GM18868 (cell line): ENCODE results near the gene FSIP1.

Experiments
- ATAC-seq: cut with Tn5 transposase; IDR thresholded peaks from one replicate; pipeline ENCODE4 v1.9.1; 2021; ENCODE audit warnings: mild to moderate bottlenecking, moderate library complexity; ENCODE audit not compliant: unreplicated experiment

Gene FSIP1

GRCh38 chr15:39767921-39768320 is 14.7 kb downstream of the FSIP1 start:
- no peak for ATAC-seq

GRCh38 chr15:39761006-39761405 is 21.6 kb downstream of the FSIP1 start:
- no peak for ATAC-seq

- no peak for ATAC-seq
Measured at GRCh38 chr15:39756806-39757522, 25.7 kb downstream of the FSIP1 start.

GRCh38 chr15:39752991-39753390 is 29.6 kb downstream of the FSIP1 start:
- no peak for ATAC-seq

- ATAC-seq, result no peak
Measured at GRCh38 chr15:39752246-39752645, 30.4 kb downstream of the FSIP1 start.

- ATAC-seq, result no peak
Measured at GRCh38 chr15:39748276-39748675, 34.4 kb downstream of the FSIP1 start.

GRCh38 chr15:39747326-39747725 is 35.3 kb downstream of the FSIP1 start:
- no peak for ATAC-seq

GRCh38 chr15:39746714-39747276 is 35.8 kb downstream of the FSIP1 start:
- no peak for ATAC-seq

GRCh38 chr15:39746176-39746575 is 36.5 kb downstream of the FSIP1 start:
- ATAC-seq, result no peak

GRCh38 chr15:39745415-39745814 is 37.2 kb downstream of the FSIP1 start:
- no peak for ATAC-seq

GRCh38 chr15:39744334-39745103 is 38.1 kb downstream of the FSIP1 start:
- ATAC-seq, result no peak

GRCh38 chr15:39743611-39744010 is 39.0 kb downstream of the FSIP1 start:
- no peak for ATAC-seq

- no peak for ATAC-seq
Measured at GRCh38 chr15:39741258-39741657, 41.4 kb downstream of the FSIP1 start.

- ATAC-seq, result no peak
Measured at GRCh38 chr15:39738998-39739397, 43.6 kb downstream of the FSIP1 start.

- no peak for ATAC-seq
Measured at GRCh38 chr15:39737196-39737550, 45.5 kb downstream of the FSIP1 start.

GRCh38 chr15:39736412-39737195 is 46.0 kb downstream of the FSIP1 start:
- ATAC-seq, result no peak

- no peak for ATAC-seq
Measured at GRCh38 chr15:39735120-39735717, 47.4 kb downstream of the FSIP1 start.

GRCh38 chr15:39731266-39731665 is 51.4 kb downstream of the FSIP1 start:
- no peak for ATAC-seq

- ATAC-seq, result no peak
Measured at GRCh38 chr15:39730552-39730951, 52.1 kb downstream of the FSIP1 start.

- ATAC-seq, result no peak
Measured at GRCh38 chr15:39729500-39729899, 53.1 kb downstream of the FSIP1 start.

- no peak for ATAC-seq
Measured at GRCh38 chr15:39728845-39729244, 53.8 kb downstream of the FSIP1 start.
